ENCODE measurements around the gene DTL. TPM values are rescaled to one million over a fixed set of nuclear protein-coding genes. Genes with fewer than 3 reads are reported as not detected.

Gene DTL
- total RNA-seq, 1 experiment from 2014 or later = 41.0 TPM

- Histone ChIP-seq H3K9me3 (ENCODE audit: control insufficient read depth in 1 of 2, insufficient read depth in 1 of 2, low read depth in 1 of 2, low read length in 2 of 2) (no peaks in the 10 kb centered on the region), H3K4me1 (ENCODE audit: control insufficient read depth in 1 of 2, insufficient read depth in 2 of 2, low read length in 2 of 2) (no peaks in the 10 kb centered on the region), H3K27ac (ENCODE audit: low read depth, low read length) (no peak overlapping the region), H3K4me2 (ENCODE audit: low read length) (no peak overlapping the region), H3K9me2 (ENCODE audit: insufficient read depth) (no peaks in the 10 kb centered on the region), H3K4me3 (replicated peaks in 1 of 2; ENCODE audit: low read depth in 1 of 2, low read length in 2 of 2) (no peak overlapping the region), H3K79me2 (ENCODE audit: insufficient read depth, low read length) (peaks cover 67% of the 10 kb centered on the region), H3K27me3 (ENCODE audit: insufficient read depth, low read length) (no peaks in the 10 kb centered on the region), H4K20me1 (ENCODE audit: insufficient read depth) (peaks cover 19% of the 10 kb centered on the region; the same call in 1 of the 2 replicates), H3K9ac (ENCODE audit: low read length) (no peak overlapping the region), H3K36me3 (ENCODE audit: control insufficient read depth in 1 of 2, insufficient read depth in 2 of 2, low read length in 2 of 2) (peaks cover 0 to 17% of the 10 kb centered on the region in 2 experiments; a peak in 1 of 4 replicates), H2AFZ (ENCODE audit: low read depth, low read length, poor library complexity, severe bottlenecking) (no peak overlapping the region)
- no TSS peak for BruUV-seq (replicated peaks)
- POLR2A ChIA-PET = no interaction called here
- RAD21 ChIA-PET (ENCODE audit: low non-redundant PET in 1 of 2, low total read pairs in 2 of 2, uncharacterized antibody in 2 of 2, unreplicated experiment in 2 of 2) = no interaction called here
- CTCF ChIA-PET = no interaction called here
- no peak for ATAC-seq
- no peak for DNase-seq (ENCODE audit: low read depth, low spot score)
- TF ChIP-seq EZH2 (IDR thresholded peaks at IDR 0.05) (no peak), MAX (IDR thresholded peaks at IDR 0.05) (no peak), REST (IDR thresholded peaks at IDR 0.05; ENCODE audit: low read depth) (no peak)
- intact Hi-C loops (cut with micrococcal nuclease) = no loop called here
Observed at GRCh38 chr1:212098771-212099170, 63.2 kb downstream of the DTL start.

- H3K4me3 ChIP-seq (replicated peaks in 1 of 2; ENCODE audit: low read depth in 1 of 2, low read length in 2 of 2) = no peak overlapping the region
- no peak for DNase-seq (ENCODE audit: low read depth, low spot score)
- BruUV-seq (replicated peaks) = no TSS peak
- ChIA-PET RAD21 (ENCODE audit: low non-redundant PET in 1 of 2, low total read pairs in 2 of 2, uncharacterized antibody in 2 of 2, unreplicated experiment in 2 of 2) (no interaction called here), POLR2A (no interaction called here), CTCF (no interaction called here)
- no peak overlapping the region for H3K27ac ChIP-seq (ENCODE audit: low read depth, low read length)
- intact Hi-C loops (cut with micrococcal nuclease) = no loop called here
- no peak overlapping the region for H3K9ac ChIP-seq (ENCODE audit: low read length)
- peaks cover 19% of the 10 kb centered on the region; the same call in 1 of the 2 replicates for H4K20me1 ChIP-seq (ENCODE audit: insufficient read depth)
- H3K9me2 ChIP-seq (ENCODE audit: insufficient read depth) = no peaks in the 10 kb centered on the region
- no peaks in the 10 kb centered on the region for H3K4me1 ChIP-seq (ENCODE audit: control insufficient read depth in 1 of 2, insufficient read depth in 2 of 2, low read length in 2 of 2)
- peaks cover 45% of the 10 kb centered on the region for H3K79me2 ChIP-seq (ENCODE audit: insufficient read depth, low read length)
- TF ChIP-seq SRF (IDR thresholded peaks at IDR 0.05; ENCODE audit: low read depth) = no peak
- no peaks in the 10 kb centered on the region for H3K27me3 ChIP-seq (ENCODE audit: insufficient read depth, low read length)
- H3K9me3 ChIP-seq (ENCODE audit: control insufficient read depth in 1 of 2, insufficient read depth in 1 of 2, low read depth in 1 of 2, low read length in 2 of 2) = no peaks in the 10 kb centered on the region
- peaks cover 0 to 17% of the 10 kb centered on the region in 2 experiments; a peak in 1 of 4 replicates for H3K36me3 ChIP-seq (ENCODE audit: control insufficient read depth in 1 of 2, insufficient read depth in 2 of 2, low read length in 2 of 2)
- H2AFZ ChIP-seq (ENCODE audit: low read depth, low read length, poor library complexity, severe bottlenecking) = no peak overlapping the region
- H3K4me2 ChIP-seq (ENCODE audit: low read length) = no peak overlapping the region
- no peak for ATAC-seq
Observed at GRCh38 chr1:212101251-212101650, 65.7 kb downstream of the DTL start.

Data from HCT116 (cell line).